Measurements from ENCODE around the gene EPN2.
A peak's percentile ranks its signal among the peaks of the same experiment; 100 is the strongest.

EPN2 gene

DNA sequence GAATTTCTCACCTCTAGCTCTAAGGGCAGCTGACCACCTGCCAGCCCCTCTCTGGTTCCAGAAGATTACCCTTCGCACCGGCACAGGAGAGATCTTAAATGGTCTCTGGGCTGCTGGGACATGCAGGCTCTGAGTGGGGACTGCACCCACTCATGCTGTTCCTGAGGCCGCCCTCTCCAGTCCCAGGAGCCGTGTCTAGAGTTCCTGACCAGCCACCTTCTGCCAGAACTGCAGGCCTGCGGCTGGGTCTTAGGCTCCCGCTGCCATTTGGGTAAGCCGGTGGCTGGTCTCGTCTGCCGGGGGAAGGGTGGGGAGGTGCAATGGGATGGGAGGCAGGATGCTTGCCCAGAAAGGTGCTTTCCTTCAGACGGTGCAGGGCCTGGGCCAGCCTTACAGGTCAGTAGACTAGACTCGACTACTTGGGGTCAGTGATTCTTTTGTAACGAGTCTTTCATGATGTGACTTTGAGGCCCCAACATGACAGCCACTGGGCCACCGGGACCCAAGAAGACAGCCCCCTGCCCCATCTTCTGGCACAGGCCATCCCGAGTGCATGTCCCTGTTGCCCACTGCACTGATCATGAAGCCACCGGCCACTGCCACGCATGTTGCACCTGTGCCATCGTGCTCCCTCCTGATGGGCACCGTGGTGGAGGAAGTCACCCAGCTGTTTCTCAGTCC lies 98.9 kb downstream of the EPN2 start:
- TF ChIP-seq, protein P1, sequence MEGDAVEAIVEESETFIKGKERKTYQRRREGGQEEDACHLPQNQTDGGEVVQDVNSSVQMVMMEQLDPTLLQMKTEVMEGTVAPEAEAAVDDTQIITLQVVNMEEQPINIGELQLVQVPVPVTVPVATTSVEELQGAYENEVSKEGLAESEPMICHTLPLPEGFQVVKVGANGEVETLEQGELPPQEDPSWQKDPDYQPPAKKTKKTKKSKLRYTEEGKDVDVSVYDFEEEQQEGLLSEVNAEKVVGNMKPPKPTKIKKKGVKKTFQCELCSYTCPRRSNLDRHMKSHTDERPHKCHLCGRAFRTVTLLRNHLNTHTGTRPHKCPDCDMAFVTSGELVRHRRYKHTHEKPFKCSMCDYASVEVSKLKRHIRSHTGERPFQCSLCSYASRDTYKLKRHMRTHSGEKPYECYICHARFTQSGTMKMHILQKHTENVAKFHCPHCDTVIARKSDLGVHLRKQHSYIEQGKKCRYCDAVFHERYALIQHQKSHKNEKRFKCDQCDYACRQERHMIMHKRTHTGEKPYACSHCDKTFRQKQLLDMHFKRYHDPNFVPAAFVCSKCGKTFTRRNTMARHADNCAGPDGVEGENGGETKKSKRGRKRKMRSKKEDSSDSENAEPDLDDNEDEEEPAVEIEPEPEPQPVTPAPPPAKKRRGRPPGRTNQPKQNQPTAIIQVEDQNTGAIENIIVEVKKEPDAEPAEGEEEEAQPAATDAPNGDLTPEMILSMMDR (conservative IDR thresholded peaks at IDR 0.05): no peak

DNA sequence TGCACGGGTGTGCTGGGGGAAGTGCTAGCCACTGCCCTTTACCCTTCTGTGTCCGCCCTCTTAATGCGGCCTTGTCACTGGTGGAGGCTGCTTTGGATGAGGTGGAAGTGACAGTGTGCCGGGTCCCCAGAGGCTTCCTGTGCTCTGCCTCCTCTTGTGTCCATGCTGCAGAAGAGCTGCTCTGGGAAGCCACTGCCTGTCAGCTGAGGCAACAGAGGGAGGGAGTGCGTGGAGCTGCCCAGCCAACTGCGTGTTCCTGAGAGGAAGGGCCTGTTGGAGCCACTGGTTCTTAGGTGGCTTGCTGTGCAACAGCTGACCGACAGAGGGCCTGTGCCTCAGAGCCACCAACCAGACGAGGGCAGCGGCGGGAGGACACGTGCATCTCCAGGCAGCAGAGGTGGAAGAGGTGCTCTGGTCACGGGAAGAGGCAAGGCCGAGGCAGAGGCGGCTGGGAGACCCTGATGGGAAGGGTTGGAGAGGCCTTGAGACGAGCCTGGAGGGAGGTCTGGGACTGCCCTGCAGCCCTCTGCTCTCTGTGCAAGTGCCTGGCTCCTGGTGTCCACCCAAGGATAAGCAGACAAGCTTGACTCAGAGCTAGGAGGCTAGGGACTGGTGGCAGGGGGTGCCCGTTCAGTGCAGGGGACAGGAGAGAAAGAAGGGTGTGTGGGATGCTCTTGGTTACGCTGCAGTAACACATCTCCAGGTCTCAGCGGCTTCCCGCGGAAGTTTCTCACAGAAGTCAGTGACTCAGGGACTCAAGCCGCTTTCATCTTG lies 100.0 kb downstream of the EPN2 start:
- no peak overlapping the region for H3K27ac ChIP-seq
- TF ChIP-seq, protein P1 (conservative IDR thresholded peaks at IDR 0.05): no peak

More for the DNA sequence above, 98.9 kb downstream of the EPN2 start:
- no peak overlapping the region for H3K27ac ChIP-seq

DNA sequence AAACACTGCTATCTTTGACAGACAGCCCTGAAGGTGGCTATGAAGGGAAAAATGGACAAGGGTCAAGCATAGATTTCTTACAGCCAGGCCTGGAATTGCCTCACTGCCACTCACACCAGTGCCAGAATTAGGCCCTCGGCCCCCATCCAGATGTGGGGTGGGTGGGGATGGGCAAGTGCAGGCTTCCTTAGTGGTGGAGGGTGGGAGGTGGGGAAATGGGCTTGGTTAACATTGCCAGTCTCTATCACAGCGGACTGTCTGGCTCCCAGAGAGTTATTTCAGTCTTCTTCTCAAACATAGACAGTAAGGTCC lies 100.5 kb downstream of the EPN2 start:
- TF ChIP-seq, protein P1 (conservative IDR thresholded peaks at IDR 0.05): no peak

DNA sequence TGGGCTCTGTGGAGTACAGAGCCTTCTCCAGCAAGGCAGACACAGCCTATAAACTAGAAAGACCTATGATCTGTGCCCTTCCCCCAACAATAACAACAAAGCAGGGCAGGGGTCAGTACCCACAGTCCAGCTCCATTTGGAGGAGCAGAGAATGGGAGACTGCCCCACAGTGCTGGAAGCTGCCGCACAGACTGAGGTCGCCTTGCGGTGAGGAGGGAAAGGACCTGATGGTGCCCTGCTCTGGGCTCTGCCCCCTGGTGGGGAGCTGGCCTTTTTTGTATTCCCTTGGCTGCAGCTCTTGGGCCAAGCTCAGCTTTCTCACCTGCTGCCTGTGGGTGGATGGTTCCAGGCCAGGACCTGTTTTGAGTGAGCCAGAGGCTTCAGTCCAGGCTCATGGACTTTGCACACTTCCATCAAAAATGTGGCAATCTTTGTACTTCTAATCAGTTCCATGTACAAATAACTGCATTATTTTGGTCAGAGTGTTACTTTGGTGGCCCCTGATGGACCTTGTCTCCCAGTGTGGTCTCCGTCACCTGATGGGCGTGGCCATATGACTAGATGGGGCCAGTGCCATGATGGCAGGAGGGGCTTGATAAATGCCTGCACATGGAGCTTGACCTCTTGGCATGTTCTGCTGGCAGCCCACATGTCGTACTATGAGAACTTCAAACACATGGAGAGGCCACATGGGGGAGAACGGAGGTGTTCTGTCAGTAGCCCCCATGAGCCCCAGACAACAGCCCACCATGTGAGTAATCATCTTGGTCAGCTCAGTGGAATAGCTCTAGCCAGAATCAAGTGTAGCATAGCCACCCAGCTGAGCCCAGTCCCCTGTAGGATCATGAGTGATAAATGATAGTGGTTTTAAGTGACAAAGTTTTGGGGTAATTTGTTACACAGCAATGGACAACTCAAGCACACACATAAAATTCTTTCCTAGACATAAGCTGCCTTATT lies 101.1 kb downstream of the EPN2 start:
- no peak overlapping the region for H3K27ac ChIP-seq
- TF ChIP-seq, protein P1 (conservative IDR thresholded peaks at IDR 0.05): peak; percentile 73

More for the DNA sequence above, 100.5 kb downstream of the EPN2 start:
- no peak overlapping the region for H3K27ac ChIP-seq

DNA sequence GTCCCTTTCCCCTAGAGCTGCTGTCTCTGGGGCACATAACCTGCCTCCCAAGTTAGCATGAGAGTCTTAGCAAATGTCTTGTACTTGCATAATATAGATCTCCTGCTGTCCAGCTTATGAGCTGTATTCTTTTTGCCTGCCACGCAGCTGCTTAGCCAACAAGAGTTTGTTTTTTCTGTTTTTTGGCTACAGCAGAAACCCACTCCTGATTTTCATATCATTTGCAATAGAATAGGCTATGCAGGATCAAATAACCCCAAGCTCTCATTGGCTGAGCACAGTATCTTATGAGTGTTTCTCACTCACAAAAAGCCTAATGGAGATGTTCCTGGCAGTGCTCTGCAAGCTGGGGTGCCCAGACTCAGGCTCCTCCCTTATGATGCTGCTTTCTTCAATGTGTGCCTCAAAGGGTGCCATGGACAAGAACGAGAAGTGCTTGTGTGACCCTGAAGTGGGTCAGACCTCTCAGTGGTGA lies 102.2 kb downstream of the EPN2 start:
- TF ChIP-seq, protein P1 (conservative IDR thresholded peaks at IDR 0.05): no peak
- H3K27ac ChIP-seq: no peak overlapping the region

DNA sequence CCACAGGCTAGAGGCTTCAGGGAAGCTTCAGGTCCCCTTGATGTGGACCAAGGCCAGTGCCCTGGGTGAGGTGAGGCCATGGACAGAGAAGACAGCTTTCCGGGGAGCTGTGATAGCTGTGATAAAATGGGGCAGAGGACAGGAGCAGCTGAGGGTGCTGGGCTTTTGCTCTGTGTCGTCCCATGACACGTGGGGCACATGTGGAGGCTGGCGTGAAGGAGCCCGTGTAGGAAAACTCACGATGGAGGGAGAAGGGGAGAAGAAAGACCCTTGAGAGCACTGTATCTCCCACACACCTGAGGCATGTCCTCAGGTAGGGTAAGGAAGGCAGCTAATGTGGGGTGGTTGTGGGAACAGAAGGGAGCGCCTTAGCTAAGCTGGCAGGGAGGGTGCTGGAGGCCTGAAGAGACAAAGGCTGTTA lies 104.1 kb downstream of the EPN2 start:
- H3K27ac ChIP-seq: no peak overlapping the region
- TF ChIP-seq, protein P1 (conservative IDR thresholded peaks at IDR 0.05): no peak

Data from VCaP (cell line).